Hepatocyte (in vitro differentiated cells): Measurements from ENCODE around the gene ST3GAL4.

Source experiments
- EZH2 ChIP-seq: fragments of 200-600 bp; sonication (generic); IDR thresholded peaks from 2 replicates; pipeline ENCODE4 v1.6.1; 2016; ENCODE audit warnings: antibody characterized with exemption, mild to moderate bottlenecking, borderline replicate concordance
- TF ChIP-seq, protein P1 (sequence below): fragments of 200-600 bp; sonication (generic); IDR thresholded peaks from 2 replicates; pipeline ENCODE4 v1.5.1; 2016; ENCODE audit warnings: antibody characterized with exemption, mild to moderate bottlenecking; ENCODE audit not compliant: poor library complexity

DNA sequence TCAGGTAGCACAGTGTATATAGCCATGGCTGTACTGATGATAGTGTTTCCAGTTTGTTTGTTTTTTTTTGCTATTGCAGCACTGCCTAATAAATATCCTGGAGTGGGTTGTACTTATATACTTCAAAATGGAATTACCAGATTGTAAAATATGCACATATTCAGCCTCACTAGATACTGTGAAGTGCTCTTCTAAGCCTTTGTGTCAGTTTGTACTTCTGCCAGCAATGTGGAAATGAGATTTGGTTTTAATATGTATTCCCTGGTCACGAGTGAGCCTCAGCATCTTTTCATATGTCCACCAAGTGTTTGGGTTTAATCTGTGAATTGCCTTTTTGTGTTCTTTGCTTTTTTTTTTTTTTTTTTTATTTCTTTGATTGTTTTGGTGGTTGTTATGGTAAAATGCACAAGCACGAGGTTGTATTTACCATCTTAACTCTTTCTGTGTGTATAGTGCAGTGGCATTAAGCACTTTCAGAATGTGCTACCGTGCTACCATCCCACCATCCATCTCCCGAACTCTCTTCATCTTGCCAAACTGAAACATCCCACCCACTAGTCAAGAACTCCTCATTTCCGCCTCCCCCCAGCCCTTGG lies 34.9 kb downstream of the ST3GAL4 start:
- TF ChIP-seq, protein P1, sequence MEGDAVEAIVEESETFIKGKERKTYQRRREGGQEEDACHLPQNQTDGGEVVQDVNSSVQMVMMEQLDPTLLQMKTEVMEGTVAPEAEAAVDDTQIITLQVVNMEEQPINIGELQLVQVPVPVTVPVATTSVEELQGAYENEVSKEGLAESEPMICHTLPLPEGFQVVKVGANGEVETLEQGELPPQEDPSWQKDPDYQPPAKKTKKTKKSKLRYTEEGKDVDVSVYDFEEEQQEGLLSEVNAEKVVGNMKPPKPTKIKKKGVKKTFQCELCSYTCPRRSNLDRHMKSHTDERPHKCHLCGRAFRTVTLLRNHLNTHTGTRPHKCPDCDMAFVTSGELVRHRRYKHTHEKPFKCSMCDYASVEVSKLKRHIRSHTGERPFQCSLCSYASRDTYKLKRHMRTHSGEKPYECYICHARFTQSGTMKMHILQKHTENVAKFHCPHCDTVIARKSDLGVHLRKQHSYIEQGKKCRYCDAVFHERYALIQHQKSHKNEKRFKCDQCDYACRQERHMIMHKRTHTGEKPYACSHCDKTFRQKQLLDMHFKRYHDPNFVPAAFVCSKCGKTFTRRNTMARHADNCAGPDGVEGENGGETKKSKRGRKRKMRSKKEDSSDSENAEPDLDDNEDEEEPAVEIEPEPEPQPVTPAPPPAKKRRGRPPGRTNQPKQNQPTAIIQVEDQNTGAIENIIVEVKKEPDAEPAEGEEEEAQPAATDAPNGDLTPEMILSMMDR, result no peak
- no peak for TF ChIP-seq EZH2
